Endothelial cell of umbilical vein (primary cell): ENCODE data around the gene NOL6.

Experiments used
- EZH2 ChIP-seq: IDR thresholded peaks from 2 replicates; pipeline ENCODE4 v1.6.1; 2012; ENCODE audit warnings: borderline replicate concordance, low read depth, mild to moderate bottlenecking, moderate library complexity, low read length, inconsistent platforms; ENCODE audit not compliant: severe bottlenecking
- FOS ChIP-seq: IDR thresholded peaks from 2 replicates; pipeline ENCODE4 v1.6.1; 2011; ENCODE audit warnings: mild to moderate bottlenecking, low read length, moderate library complexity, borderline replicate concordance; ENCODE audit not compliant: insufficient read depth
- JUN ChIP-seq: IDR thresholded peaks from 2 replicates; pipeline ENCODE4 v1.6.1; 2011; ENCODE audit warnings: borderline replicate concordance, low read depth; ENCODE audit not compliant: insufficient read length, insufficient read depth
- MYC ChIP-seq: IDR thresholded peaks from one replicate; pipeline ENCODE4 v1.6.1; 2011; ENCODE audit warnings: mild to moderate bottlenecking, low read depth, low read length
- POLR2A ChIP-seq: IDR thresholded peaks from 2 replicates; pipeline ENCODE4 v1.6.1; 2012; ENCODE audit warnings: low read depth, mild to moderate bottlenecking, control low read depth, low read length
- POLR2AphosphoS5 ChIP-seq: IDR thresholded peaks from 2 replicates; pipeline ENCODE4 v1.6.1; 2012; ENCODE audit warnings: low read depth, mild to moderate bottlenecking, control low read depth, low read length, moderate library complexity; ENCODE audit not compliant: insufficient read depth
- TF ChIP-seq, protein P1 (sequence below), 2 donors: IDR thresholded peaks; 1 replicate in 1 of 2; 2 replicates in 1 of 2; pipeline ENCODE4 v1.5.1; 2011; ENCODE audit warnings: low read length in 2 of 2, mild to moderate bottlenecking in 2 of 2, moderate library complexity in 2 of 2, control low read depth in 1 of 2, inconsistent platforms in 1 of 2, low read depth in 1 of 2; ENCODE audit not compliant: insufficient read depth in 1 of 2; ENCODE audit errors: extremely low read depth in 1 of 2
- TF ChIP-seq, protein P2 (sequence below): IDR thresholded peaks from 2 replicates; pipeline ENCODE4 v1.6.1; 2011; ENCODE audit not compliant: insufficient read depth, insufficient read length

DNA sequence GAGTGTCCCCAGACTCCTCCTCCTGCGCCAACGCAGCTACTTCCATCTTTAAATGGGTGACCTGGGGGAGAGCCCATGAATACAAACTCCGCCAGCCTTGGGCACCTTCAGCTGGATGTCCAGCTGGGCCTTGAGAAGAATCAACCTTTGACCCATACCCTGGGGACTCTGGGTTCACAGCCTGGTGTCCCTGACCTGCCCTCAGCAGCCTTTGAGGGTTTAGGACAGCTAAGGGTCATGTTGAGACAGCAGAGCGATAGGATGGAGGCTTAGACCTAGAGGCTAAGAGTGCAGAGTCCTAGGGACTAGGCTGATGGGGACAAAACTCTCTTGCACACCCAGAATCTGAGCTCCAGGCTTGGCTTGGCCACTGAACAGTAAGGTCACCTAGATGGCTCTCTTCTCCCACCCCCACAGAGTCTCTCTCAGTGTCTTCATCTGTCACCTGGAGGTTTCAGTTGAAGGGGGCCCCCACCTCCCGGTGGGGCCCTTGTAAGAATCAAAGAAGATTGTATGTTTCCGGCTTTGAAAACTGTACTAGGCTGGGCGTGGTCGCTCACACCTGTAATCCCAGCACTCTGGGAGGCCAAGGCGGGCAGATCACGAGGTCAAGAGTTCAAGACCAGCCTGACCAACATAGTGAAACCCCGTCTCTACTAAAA is 19.6 kb downstream of the NOL6 start:
- TF ChIP-seq, protein P1, sequence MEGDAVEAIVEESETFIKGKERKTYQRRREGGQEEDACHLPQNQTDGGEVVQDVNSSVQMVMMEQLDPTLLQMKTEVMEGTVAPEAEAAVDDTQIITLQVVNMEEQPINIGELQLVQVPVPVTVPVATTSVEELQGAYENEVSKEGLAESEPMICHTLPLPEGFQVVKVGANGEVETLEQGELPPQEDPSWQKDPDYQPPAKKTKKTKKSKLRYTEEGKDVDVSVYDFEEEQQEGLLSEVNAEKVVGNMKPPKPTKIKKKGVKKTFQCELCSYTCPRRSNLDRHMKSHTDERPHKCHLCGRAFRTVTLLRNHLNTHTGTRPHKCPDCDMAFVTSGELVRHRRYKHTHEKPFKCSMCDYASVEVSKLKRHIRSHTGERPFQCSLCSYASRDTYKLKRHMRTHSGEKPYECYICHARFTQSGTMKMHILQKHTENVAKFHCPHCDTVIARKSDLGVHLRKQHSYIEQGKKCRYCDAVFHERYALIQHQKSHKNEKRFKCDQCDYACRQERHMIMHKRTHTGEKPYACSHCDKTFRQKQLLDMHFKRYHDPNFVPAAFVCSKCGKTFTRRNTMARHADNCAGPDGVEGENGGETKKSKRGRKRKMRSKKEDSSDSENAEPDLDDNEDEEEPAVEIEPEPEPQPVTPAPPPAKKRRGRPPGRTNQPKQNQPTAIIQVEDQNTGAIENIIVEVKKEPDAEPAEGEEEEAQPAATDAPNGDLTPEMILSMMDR (IDR thresholded peaks at IDR 0.05; ENCODE audit: extremely low read depth in 1 of 2, insufficient read depth in 1 of 2, low read depth in 1 of 2, low read length in 2 of 2), result no peak
- no peak for TF ChIP-seq POLR2AphosphoS5
- TF ChIP-seq POLR2A, result no peak
- no peak for TF ChIP-seq EZH2
- no peak for TF ChIP-seq FOS
- TF ChIP-seq MYC, result no peak
- no peak for TF ChIP-seq JUN
- TF ChIP-seq, protein P2, sequence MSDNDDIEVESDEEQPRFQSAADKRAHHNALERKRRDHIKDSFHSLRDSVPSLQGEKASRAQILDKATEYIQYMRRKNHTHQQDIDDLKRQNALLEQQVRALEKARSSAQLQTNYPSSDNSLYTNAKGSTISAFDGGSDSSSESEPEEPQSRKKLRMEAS, result no peak
